Hematopoietic multipotent progenitor cell treated with erythropoietin and hydrocortisone succinate and interleukin-3 and kit ligand, for 17 days (in vitro differentiated cells): ENCODE results near the gene LHFPL5.

Experiments used
- DNase-seq: peaks from one replicate; pipeline ENCODE4 v3.0.0-alpha.2; 2015; ENCODE audit warnings: low spot score

The LHFPL5 gene

DNA sequence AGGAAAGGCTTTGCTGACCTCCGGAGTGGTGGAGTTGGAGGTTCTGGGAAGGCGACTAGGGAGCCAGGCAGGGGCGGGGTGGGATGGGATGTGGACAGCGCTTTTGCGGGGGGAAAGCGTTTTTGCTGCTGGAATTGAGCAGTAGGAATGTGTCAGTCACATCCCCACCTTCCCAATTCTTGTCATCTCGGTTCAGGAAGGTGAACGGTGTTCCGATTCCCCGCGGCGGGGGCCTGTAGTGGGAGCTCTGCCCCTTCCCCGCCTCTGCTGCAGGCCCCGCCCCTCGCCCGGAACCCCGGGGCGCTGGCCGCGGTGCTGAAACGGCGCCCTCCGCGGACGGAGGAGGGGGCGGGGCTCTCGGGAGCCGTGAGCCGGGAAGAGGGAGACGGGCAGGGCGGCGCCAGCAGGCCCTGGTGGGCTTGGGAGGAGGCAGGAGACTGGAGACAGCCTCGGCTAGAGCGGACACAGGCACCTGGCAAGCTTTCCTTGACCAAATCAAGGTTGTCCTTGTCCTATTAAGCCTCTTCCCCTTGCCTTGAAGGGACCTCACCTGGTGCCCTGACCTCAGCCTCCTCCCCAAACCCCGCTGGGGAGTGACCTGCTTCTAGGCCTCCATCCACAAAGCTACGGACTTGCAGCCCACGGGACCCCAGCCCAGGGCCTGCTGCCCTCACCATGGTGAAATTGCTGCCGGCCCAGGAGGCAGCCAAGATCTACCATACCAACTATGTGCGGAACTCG is at the start of gene LHFPL5:
Gene LHFPL5, plus strand, starts transcription at position 357 of the 741 bp plus-strand sequence. Its CDS starts 319 bp downstream, at position 676.
- no peak for DNase-seq

DNA sequence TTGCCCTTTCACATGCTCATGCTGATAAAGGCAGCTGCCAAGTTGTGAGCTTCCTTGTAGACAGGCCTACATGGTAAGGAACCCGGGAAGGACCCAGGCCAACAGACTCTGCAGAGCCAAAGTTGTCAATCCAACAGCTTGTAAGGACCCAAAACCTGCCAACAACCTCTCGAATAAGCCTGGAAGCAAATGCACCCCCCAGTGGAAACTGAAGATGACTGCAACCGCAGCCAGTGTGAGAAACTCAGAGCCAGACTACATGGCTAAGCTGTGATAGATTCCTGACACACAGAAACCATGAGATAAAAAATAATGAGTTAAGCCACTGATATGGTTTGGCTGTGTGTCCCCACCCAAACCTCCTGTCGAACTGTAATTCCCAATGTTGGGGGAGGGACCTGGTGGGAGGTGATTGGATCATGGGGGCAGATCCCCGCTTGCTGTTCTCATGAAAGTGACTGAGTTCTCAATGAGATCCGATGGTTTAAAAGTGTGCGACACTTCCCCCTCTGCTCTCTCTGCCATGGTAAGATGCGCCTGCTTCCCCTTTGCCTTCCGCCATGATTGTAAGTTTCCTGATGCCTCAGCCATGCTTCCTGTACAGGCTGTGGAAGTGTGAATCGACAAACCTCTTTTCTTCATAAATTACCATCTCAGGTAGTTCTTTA is 47.6 kb upstream of the LHFPL5 start:
- no peak for DNase-seq

DNA sequence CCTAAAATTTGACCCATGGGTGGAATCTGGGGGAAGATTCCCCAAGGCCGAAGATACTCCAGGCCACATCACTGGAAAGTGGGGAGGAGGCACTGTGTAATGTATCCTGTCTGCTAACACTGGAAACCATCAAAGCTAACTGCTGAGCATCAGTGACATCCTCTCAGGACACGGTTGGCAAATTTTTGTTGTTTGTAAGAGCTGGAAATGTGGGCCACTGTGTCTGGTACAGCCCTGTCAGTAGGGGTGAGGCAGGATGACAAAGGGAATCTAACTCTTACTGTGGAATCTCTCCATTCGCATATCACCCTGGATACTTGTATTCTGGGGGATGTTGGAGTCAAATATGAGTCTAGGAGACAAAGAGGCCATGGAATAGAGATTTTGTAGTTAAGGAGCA is 45.7 kb upstream of the LHFPL5 start:
- DNase-seq = no peak

DNA sequence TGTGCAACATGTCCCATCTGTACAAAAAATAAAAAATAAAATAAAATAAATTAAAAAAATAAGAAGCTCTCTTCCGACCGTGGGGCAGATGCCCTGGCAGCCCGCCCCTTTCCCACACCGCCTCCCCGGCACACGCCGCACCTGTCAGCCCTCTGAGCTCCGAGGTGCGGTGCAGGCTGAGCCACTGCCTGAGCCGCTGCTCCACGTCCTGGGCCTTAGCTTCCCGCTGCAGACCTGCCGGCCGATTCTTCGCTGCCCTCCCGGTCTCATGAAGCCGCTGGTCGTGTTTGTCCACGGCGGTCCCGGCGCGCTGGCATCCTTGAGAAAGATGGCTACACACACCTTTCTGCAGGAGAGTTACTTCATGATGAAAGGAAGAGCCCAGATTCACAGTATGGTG is 39.4 kb upstream of the LHFPL5 start:
- DNase-seq = no peak

DNA sequence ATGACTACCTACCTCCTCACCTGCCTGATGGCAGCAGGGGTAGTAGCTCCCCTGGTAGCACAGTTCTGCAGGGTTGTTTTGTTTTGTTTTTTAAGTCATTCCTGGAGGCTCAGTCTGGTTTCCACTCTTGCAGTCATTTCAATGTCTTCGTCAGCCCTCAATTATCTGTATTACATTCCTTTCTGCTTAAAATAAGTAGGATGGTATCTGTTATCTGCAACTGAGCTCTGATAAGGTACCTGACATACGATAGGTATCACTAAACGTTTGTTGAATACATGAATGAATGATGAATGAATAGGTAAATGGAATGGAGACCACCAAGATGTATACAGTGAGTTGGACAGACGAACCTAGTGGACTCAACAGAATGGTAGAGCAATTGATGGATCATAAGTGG is 35.9 kb upstream of the LHFPL5 start:
- no peak for DNase-seq

DNA sequence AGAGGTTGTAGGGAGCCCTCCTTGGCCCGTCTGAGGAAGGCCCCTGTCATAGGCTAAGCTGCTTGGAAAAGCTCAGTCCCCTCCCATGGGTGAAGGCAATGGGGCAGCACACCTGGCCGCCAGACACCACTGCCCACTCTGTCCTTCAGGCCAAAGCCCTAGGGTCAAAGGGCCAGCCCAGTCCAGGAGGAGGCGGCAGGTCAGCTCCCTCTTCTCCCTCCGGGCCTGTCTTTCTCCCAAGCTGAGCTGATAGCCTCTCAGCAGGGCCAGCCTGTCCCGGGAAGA is 33.9 kb upstream of the LHFPL5 start:
- no peak for DNase-seq

DNA sequence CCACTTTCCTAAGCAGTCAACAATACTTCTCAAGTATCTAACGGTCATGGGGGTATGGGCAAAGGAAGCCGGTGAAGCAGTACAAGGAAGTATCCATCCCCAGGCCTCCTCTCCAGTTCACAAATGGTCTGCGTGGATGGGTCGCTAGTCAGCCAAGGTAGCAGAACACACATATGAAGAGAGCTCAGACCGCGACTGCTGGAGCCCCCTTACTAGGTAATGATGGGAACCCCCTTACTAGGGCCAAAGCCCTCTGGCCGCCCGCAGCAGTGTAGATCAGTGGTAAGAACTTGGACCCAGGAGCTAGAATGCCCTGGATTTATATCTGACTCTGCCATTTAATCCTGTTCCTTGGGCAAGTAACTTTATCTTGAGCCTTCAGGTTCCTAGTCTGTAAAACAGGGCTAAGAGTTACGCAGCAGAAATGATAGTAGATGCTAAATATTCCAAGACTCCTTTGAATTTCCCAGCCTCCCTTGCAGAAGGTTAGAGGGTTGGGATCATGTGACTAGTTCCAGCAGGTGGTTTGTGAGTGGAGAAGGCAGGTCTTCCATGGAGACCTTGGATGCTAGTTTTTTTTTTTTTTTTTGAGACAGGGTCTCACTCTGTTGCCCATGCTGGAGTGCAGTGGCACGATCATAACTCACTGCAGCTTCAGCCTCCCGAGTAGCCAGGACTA is 30.9 kb upstream of the LHFPL5 start:
- DNase-seq = no peak

DNA sequence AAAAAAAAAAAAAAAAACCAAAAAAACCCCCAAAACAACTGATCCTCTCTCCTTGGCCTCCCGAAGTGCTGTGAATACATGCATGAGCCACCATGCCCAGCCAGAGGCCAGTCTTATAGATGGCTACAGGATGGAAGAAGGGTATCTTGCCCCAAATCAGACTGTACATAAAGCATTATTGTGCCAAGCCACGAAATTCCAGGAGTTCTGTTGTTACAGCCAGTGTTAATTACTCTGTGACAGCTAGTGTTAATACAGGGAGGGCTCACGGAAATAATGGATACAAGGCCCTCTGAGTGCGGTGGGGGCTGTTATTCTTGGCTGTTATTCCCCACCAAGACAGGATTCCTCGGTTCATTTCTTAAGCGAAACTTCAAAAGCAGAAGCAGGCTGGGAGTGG is 30.1 kb upstream of the LHFPL5 start:
- no peak for DNase-seq

DNA sequence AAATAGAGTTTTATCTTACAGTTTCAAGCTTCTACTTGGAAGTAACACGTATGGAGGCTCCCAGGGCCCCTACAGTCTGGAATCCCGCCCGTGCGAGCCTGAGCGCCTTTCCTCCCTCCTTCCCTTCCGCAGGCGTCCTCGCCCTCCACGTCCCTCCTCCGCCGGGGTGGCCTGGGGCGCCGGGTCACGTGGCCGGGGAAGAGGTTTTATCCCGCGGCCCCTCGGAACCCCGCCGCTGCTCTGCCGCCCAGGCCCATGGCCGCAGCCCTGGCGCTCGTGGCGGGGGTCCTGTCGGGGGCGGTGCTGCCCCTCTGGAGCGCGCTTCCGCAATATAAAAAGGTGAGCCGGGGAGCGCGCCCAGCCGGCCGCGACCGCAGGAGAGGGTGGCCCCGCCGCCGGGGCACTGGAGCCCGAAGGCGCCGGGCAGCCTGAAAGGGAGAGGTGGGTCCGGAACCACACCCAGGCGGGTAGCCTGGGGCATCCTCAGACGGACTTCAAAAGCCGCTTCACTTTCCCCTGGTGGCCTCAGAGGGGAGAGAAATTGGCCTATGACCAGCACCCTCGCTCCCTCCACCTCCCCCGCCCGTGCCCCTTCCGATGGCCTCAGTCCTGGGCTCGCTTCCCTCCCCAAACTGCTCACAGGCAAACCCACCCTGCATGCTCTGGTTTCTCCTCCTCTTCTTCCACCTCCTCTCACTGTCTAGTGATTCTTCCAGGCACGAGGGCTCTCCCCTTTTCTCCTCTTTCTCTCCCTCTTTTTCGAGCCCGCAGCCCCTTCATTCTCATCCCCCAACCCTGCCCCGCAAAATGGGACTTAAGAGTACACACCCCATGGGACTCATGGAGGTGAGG is 28.6 kb upstream of the LHFPL5 start, which contains the start of gene CLPSL2:
Gene CLPSL2, plus strand, starts transcription at position 235 of the 852 bp plus-strand sequence. Its CDS starts 21 bp downstream, at position 256.
- no peak for DNase-seq

DNA sequence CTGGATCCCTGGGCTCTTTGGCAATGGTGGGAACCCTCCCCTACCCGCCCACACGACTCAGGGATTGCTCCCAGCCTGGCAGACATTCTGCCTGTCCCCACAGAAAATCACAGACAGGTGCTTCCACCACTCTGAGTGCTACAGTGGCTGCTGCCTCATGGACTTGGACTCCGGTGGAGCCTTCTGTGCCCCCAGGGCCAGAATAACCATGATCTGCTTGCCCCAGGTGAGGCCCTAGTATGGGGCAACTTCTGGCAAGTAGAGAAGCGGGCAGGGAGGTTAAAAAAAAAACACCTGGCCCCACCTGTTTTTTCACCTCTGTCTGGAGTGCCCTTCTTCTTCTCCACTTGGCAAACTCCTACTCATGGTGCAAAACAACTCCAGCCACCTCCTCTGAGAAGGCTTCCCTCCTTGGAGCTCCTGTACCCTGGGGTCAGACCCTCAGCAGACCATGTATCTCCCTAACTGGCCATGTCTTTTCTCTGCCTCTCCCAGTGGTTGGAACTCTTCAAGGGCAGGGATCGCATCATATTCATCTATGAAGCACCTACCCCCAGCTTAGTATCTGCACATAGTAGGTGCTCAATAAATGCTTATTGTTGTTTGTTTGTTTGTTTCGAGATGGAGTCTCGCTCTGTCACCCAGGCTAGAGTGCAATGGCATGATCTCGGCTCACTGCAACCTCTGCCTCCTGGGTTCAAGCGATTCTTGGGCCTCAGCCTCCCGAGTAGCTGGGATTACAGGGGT is 27.6 kb upstream of the LHFPL5 start:
- DNase-seq = no peak

DNA sequence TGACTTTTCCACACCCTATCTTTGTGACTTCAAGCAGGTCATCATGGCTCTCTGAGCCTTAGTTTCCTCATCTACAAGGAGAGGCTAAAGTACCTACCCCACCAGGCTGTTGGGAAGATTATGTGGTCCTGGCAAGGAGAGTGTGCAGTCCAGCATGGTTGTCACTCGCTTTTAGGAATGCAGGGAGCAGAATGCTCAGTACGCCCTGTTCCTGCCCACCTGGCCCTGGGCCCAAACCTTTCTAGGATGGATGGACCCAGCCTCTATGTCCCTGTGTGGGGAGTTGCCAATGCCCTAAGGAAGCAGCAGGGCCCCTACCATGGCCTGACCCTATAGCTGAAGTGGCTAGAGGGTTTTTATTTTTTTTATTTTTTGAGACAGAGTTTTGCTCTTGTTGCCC is 26.7 kb upstream of the LHFPL5 start:
- no peak for DNase-seq

DNA sequence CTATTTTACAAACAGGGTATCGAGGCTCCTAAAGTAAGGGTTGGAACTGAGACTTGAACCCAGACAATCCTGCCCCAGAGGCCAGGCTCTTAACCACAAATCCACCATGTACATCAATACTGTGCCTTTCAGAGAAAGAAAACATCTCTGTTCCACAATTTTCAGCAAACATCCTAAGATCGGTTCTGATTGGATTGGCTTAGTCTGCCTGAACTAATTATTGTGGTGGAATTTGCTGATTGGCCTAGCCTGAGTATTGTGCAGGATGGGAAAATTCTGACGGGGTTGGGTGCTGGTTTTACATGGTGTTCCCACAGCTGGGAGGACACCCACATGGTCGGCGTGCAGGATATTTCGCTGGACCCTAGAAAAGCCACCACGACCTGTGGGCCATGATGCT is 24.4 kb upstream of the LHFPL5 start, which contains the start of gene CLPSL1:
Gene CLPSL1, plus strand, starts transcription at position 301 of the 400 bp plus-strand sequence. Its CDS starts 92 bp downstream, at position 393.
- DNase-seq = no peak

DNA sequence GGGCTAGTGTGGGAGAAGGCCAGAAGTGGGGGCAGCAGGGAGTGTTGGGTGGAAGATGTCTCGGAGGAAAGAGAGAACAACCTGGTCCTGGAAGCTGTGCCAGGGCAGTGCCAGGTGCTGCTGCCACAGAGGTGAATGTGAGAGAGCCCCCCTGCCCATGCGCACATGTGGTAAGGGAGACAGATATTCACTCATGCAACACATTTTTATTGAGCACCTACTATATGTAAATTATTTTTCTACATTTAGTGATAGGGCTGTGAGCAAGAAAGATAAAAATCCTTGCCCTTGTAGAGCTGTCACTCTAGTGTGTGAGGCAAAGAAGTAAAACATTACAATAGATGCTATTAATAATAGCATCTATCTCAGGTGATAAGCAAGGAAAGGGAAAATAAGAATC is 23.9 kb upstream of the LHFPL5 start:
- no peak for DNase-seq

DNA sequence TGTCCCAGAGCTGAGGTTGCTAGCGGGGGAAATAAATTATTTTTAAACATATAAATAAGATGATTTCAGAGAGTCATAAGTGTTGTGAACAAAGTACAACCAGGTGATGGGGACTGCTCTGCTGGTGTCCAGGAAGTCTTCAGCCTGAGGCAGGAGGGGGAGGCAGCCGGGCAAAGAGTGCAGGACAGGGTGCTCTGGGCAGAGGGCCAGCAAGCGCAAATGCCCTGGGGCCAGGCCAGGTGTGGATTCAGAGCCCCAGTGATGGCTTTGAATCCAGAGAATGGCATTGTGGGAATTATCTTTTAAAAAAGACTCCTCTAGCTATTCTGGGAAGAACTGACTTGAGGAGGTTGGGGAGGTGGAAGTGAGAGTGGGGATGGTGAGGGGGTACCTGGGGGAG is 22.7 kb upstream of the LHFPL5 start:
- no peak for DNase-seq

DNA sequence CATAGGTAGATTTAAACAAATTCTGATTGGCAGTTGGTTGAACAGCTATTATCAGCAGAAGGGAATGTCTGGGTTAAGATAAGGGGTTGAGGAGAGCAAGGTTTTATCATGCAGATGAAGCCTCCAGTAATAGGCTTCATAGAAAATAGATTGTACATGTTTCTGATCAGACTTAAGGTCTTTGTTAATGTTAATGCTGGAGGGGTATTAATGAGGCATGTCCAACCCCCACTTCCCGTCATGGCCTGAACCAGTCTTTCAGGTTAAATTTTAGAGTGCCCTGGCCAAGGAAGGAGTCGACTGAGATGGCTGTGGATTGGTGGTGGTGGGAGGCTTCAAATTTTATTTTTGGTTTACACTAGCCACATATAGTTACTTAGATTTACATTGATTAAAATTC is 21.0 kb upstream of the LHFPL5 start:
- DNase-seq = no peak

DNA sequence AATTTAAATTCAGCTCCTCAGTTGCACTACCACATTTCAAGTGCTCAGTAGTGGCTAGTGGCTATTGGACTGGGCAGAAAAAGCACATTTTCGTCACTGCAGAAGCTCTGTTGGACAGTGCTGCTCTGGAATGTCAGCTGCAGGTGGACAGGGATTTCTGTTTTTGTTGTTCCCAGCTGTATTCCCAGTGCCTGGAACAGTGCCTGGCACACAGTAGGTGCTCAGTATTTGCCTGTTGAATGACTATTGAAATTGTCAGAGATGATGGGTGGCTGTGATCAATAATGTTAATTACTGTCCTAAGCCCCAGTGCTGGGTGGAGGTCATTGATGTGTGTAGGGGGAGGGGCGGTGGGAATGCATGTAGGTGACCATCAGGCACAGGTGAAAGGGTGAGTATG is 18.9 kb upstream of the LHFPL5 start:
- DNase-seq = no peak

DNA sequence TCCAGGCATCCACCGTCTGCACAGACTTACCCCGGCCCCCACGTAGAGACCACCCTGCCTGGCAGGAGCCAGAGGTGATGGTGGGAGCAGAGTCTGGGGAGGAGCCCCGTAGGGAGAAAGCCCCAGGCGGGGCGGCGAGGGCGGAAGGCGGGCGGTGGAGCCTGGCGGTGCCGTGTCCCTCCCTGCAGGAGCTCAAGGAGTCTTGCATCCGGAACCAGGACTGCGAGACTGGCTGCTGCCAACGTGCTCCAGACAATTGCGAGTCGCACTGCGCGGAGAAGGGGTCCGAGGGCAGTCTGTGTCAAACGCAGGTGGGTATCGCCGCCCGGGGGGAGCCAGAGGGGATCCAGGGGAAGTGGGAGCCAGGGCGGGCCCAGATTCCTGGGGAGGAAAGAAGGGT is 18.3 kb upstream of the LHFPL5 start:
- no peak for DNase-seq

DNA sequence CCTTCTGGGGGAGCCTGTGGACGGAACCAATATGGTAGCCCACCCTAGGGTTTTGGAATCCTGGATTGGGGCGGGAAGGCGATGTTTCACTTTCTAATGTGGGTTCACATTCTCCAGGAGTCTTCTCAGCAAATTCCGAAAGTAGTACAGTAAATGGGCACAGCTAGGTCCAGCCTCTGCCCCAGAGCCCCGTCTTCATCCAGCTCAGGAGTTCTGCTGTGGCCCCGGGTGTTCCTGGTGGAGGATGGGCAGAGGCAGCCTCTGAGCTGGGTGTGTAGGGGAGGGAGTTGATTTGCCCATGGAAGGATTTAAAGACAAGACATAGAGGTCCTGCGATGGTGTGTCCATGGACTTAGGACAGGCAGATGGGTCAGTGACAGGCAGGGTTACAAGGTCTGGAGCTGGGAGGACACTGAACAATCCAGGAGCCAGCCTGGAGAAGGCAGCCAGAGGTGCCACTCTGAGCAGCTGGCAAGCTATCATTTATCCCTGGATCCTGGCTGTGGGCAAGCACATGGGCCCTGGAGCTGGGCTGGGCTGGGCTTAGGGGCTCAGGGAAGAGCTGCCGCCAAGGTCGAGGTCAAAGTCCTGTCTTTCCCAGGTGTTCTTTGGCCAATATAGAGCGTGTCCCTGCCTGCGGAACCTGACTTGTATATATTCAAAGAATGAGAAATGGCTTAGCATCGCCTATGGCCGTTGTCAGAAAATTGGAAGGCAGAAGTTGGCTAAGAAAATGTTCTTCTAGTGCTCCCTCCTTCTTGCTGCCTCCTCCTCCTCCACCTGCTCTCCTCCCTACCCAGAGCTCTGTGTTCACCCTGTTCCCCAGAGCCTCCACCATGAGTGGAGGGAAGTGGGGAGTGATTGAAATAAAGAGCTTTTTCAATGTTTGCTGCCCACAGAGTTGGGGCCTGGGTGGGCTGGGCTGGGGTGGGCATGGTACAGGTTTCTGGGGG is 17.6 kb upstream of the LHFPL5 start:
- DNase-seq = no peak

DNA sequence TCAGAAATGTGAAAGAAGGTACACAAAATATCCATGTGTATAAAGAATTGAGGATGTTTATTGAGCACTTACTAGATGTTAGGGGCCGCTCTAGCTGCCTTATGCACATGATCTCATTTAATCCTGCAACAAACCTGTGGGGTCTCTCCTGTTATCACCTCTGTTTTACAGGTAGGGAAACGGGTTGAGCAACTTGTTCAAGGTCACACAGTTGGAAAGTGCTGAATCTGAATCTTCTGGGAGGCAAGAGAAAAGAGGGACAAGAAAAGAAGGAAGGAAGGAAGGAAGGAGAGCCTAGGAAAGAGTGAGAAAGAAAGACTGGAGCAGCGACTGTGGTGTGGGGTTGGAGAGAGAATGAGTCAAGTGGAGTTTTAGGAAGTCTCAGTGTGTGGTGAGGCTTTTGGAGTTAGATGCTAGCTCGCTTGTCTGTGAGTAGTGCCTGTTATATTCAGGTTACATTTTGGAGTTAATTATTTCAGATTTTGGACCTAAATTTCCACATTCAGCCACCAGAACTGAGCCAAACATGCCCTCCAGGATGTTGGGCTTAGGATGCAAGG is 16.6 kb upstream of the LHFPL5 start:
- no peak for DNase-seq

DNA sequence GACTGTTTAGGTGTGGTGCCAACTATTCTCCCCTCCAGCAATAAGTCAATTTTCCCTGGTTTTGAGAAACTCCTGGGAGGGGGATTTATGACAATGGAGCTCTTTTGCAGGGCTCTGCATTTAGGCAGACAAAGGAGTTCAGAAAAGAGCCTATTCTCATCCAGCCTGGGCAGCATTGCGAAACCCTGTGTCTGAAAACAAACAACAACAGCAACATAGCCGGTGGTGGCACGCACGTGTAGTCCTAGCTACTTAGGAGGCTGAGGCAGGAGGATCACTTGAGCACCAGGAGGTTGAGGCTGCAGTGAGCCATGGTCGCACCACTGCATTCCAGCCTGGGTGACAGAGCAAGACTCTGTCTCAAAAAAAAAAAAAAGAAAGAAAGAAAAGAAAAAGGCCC is 14.5 kb upstream of the LHFPL5 start:
- DNase-seq = no peak
